Fibroblast of mammary gland (primary cell): Measurements from ENCODE around the gene LRP5.

Experiments
- DNase-seq: peaks from one replicate; pipeline ENCODE4 v3.0.0-alpha.2; 2010; ENCODE audit warnings: low read depth
- H3K4me3 ChIP-seq: 2 replicates; pipeline ENCODE4 v1.5.1; 2011; ENCODE audit warnings: low read depth, mild to moderate bottlenecking, low read length, moderate library complexity; ENCODE audit not compliant: control insufficient read depth
- CTCF ChIP-seq: conservative IDR thresholded peaks from 2 replicates; pipeline ENCODE4 v1.5.1; 2011; ENCODE audit warnings: low read depth, low read length, inconsistent platforms; ENCODE audit not compliant: control insufficient read depth, insufficient read depth

LRP5 gene

GRCh38 chr11:68302670-68303069 is 9.7 kb upstream of the LRP5 start:
- peak; percentile 65 for DNase-seq
- no peak for TF ChIP-seq CTCF
- H3K4me3 ChIP-seq: no peak overlapping the region

- TF ChIP-seq CTCF: no peak
- DNase-seq: no peak
These were observed 9.3 kb upstream of the LRP5 start for GRCh38 chr11:68303083-68303482.

GRCh38 chr11:68303982-68304780 is 8.2 kb upstream of the LRP5 start:
- TF ChIP-seq CTCF: no peak
- H3K4me3 ChIP-seq: no peak overlapping the region
- no peak for DNase-seq

More at GRCh38 chr11:68303083-68303482, 9.3 kb upstream of the LRP5 start:
- H3K4me3 ChIP-seq: no peak overlapping the region

GRCh38 chr11:68306636-68307035 is 5.8 kb upstream of the LRP5 start:
- no peak for TF ChIP-seq CTCF
- no peak overlapping the region for H3K4me3 ChIP-seq
- no peak for DNase-seq

- H3K4me3 ChIP-seq: no peak overlapping the region
- no peak for TF ChIP-seq CTCF
- DNase-seq: no peak
These were observed 4.3 kb upstream of the LRP5 start for GRCh38 chr11:68308068-68308467.

GRCh38 chr11:68309621-68310185 is 2.7 kb upstream of the LRP5 start:
- DNase-seq: no peak
- TF ChIP-seq CTCF: no peak
- no peak overlapping the region for H3K4me3 ChIP-seq
